GM13976 (cell line): ENCODE measurements around the gene ATP8B2.

ENCODE experiments used
- DNase-seq: peaks from one replicate; pipeline ENCODE4 v3.0.0; 2012; ENCODE audit warnings: low spot score
- CTCF ChIP-seq: IDR thresholded peaks from 2 replicates; pipeline ENCODE4 v1.5.1; 2012; ENCODE audit warnings: borderline replicate concordance, mild to moderate bottlenecking; ENCODE audit not compliant: insufficient read depth; ENCODE audit errors: extremely low read depth, missing control alignments, control extremely low read depth
- in situ Hi-C: fragments of 300-500 bp; cut with MboI; formaldehyde crosslinking; loops from one replicate; pipeline ENCODE4 v1.12.0; 2022; ENCODE audit warnings: low sequenced_read_pairs, mixed read lengths, inconsistent platforms; ENCODE audit not compliant: unreplicated experiment

The ATP8B2 gene

GRCh38 chr1:154342836-154343472 lies 17.6 kb downstream of the ATP8B2 start:
- DNase-seq, result no peak
- no peak for TF ChIP-seq CTCF
- in situ Hi-C loops, result no loop called here

- in situ Hi-C loops, result no loop called here
- TF ChIP-seq CTCF, result peak; percentile 43
- DNase-seq, result peak; percentile 64
Measured at GRCh38 chr1:154344977-154345837, 19.9 kb downstream of the ATP8B2 start.

- peak; percentile 12 for DNase-seq
- in situ Hi-C loops, result no loop called here
- TF ChIP-seq CTCF, result no peak
Measured at GRCh38 chr1:154346276-154346917, 21.1 kb downstream of the ATP8B2 start.

GRCh38 chr1:154347961-154348360 lies 22.6 kb downstream of the ATP8B2 start:
- no peak for TF ChIP-seq CTCF
- DNase-seq, result peak; percentile 15
- in situ Hi-C loops, result no loop called here

- TF ChIP-seq CTCF, result no peak
- in situ Hi-C loops, result no loop called here
- peak; percentile 56 for DNase-seq
Measured at GRCh38 chr1:154348429-154349076, 23.2 kb downstream of the ATP8B2 start.

GRCh38 chr1:154349121-154349520 lies 23.8 kb downstream of the ATP8B2 start:
- peak; percentile 18 for DNase-seq
- in situ Hi-C loops, result no loop called here
- TF ChIP-seq CTCF, result no peak
